Measurements from ENCODE around the gene ANKRD30A.
"Not testable (repeated sequence)": the region's sequence is repeated elsewhere in the genome, so short reads cannot be mapped to it uniquely, and the experiment has no call there.

ANKRD30A gene

GRCh38 chr10:37226524-37226923 is 101.1 kb downstream of the ANKRD30A start:
- DNase-seq (ENCODE audit: low read depth): no peak
- no peak overlapping the region for H3K4me3 ChIP-seq (ENCODE audit: low read length)
- TF ChIP-seq CTCF (IDR thresholded peaks at IDR 0.05; ENCODE audit: insufficient read depth, low read depth, low read length, missing control alignments): no peak

- no peak overlapping the region for H3K4me3 ChIP-seq (ENCODE audit: low read length)
- no peak for TF ChIP-seq CTCF (IDR thresholded peaks at IDR 0.05; ENCODE audit: insufficient read depth, low read depth, low read length, missing control alignments)
- DNase-seq (ENCODE audit: low read depth): no peak
Measured at GRCh38 chr10:37234692-37235091, 109.3 kb downstream of the ANKRD30A start.

- H3K4me3 ChIP-seq (ENCODE audit: low read length): no peak overlapping the region
- TF ChIP-seq CTCF (IDR thresholded peaks at IDR 0.05; ENCODE audit: insufficient read depth, low read depth, low read length, missing control alignments): no peak
- no peak for DNase-seq (ENCODE audit: low read depth)
Measured at GRCh38 chr10:37236093-37236492, 110.7 kb downstream of the ANKRD30A start.

GRCh38 chr10:37240223-37240622 is 114.8 kb downstream of the ANKRD30A start:
- H3K4me3 ChIP-seq (ENCODE audit: low read length): no peak overlapping the region
- no peak for TF ChIP-seq CTCF (IDR thresholded peaks at IDR 0.05; ENCODE audit: insufficient read depth, low read depth, low read length, missing control alignments)

GRCh38 chr10:37246637-37247036 is 121.2 kb downstream of the ANKRD30A start:
- no peak for DNase-seq (ENCODE audit: low read depth)
- TF ChIP-seq CTCF (IDR thresholded peaks at IDR 0.05; ENCODE audit: insufficient read depth, low read depth, low read length, missing control alignments): no peak
- H3K4me3 ChIP-seq (ENCODE audit: low read length): no peak overlapping the region

More at GRCh38 chr10:37240223-37240622, 114.8 kb downstream of the ANKRD30A start:
- no peak for DNase-seq (ENCODE audit: low read depth)

GRCh38 chr10:37255837-37256236 is 130.4 kb downstream of the ANKRD30A start:
- not testable (repeated sequence) for DNase-seq (ENCODE audit: low read depth); H3K4me3 ChIP-seq (ENCODE audit: low read length)

- no peak overlapping the region for H3K4me3 ChIP-seq (ENCODE audit: low read length)
- TF ChIP-seq CTCF (IDR thresholded peaks at IDR 0.05; ENCODE audit: insufficient read depth, low read depth, low read length, missing control alignments): no peak
- DNase-seq (ENCODE audit: low read depth): peak; percentile 4
Measured at GRCh38 chr10:37263304-37263703, 137.9 kb downstream of the ANKRD30A start.
